Measurements from ENCODE around the gene C2orf42. TPM values are rescaled to one million over a fixed set of nuclear protein-coding genes. Genes with fewer than 3 reads are reported as not detected.
"Not testable (repeated sequence)": the region's sequence is repeated elsewhere in the genome, so short reads cannot be mapped to it uniquely, and the experiment has no call there.

The C2orf42 gene
- 5.4 and 16.7 TPM in 2 replicates for total RNA-seq (2014; rRNA removed; shearing (Covaris generic); ENCODE audit: low replicate concordance)

DNA sequence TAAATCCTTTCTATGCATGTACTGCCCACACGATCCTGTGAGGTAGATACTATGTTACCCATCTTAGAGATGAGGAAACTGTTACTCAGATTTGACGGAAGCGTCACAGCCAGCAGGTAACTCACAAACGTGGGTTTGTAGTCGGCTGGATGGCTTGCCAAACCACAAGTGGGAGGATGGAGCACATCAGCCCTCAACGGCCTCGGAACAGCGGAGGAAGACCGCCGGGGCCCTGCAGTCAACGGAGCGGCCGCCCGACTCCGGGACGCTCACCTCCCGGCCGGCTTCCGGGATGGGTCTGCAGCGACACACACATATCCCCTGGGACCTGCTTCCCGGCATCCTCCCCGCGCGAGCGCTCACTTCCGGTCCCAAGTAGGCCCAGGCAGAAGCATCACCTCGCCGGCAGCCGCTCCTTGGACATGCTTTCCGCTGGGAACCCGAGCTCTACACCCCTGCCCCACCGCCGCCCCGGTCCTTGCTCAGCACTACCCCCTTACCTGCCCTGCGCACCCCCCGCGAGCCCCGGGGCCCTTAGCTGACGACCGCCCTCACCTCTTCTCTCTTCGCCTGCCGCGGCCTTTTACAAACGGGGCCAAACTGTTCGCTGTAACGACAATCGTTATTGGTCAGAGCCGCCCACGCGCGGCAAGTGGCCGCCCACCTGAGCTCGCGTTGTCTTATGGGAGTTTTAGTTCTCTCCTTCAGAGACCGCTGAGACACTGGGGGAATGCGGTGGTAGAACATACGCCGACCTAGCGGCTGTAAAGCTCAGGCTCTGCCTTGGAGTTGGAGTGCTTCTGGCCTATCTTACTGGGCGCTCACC is at the start of gene C2orf42:
C2orf42 (minus strand) TSS at position 602 of the 826 bp plus-strand sequence. CDS start 9,034 bp downstream, outside the sequence.
- DNase-seq, result peak; percentile 96
- no peaks in the 10 kb centered on the region for H3K36me3 ChIP-seq
- peak within 1 kb of the TSS; percentile 73 for H3K4me3 ChIP-seq
- no peaks in the 10 kb centered on the region for H3K9me3 ChIP-seq
- H3K27me3 ChIP-seq, result no peaks in the 10 kb centered on the region

DNA sequence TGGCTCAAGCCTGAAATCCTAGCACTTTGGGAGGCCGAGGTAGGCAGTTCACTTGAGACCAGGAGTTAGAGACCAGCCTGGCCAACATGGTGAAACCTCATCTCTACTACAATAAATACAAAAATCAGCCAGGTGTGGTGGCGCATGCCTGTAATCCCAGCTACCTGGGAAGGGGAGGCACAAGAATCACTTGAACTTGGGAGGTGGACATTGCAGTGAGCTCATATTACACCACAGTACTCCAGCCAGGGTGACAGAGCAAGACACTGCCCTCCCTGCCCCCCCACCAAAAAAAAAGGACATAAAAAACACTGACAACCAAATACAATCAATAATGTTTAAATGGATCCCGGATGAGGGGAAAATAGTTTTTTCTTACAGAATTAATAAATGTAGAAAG is 49.8 kb upstream of the C2orf42 start:
- no peak for DNase-seq
- H3K9me3 ChIP-seq, result no peaks in the 10 kb centered on the region
- H3K4me3 ChIP-seq, result no peak overlapping the region
- peaks cover 37% of the 10 kb centered on the region for H3K36me3 ChIP-seq
- no peaks in the 10 kb centered on the region for H3K27me3 ChIP-seq

- Histone ChIP-seq H3K36me3 (peaks cover 41% of the 10 kb centered on the region), H3K27me3 (no peaks in the 10 kb centered on the region), H3K4me3 (no peak overlapping the region), H3K9me3 (no peaks in the 10 kb centered on the region)
- no peak for DNase-seq
Observed at GRCh38 chr2:70233926-70234325, 43.1 kb upstream of the C2orf42 start.

DNA sequence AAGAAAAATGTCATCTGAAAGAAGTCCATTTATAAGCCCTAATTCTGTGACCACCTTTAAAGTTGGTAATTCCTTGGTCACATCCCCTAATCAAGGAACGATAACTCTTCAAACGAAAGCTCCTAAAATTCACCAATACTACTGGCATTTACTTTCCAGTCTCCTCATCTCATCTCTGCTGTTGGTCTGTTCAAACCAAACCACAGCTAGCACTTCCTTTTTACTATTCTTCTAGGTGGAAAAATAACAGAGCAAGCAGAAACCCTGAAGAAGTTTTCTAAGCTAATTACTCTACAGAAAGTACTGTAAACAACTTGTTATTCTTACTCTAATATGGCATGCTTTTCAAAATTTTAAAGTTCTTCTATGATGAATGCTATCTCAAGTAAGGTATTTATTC is 36.0 kb upstream of the C2orf42 start:
- Histone ChIP-seq H3K4me3 (no peak overlapping the region), H3K27me3 (no peaks in the 10 kb centered on the region), H3K36me3 (peaks cover 71% of the 10 kb centered on the region), H3K9me3 (no peaks in the 10 kb centered on the region)
- no peak for DNase-seq

GRCh38 chr2:70223305-70223704 is 32.5 kb upstream of the C2orf42 start:
- peaks cover 74% of the 10 kb centered on the region for H3K36me3 ChIP-seq
- H3K27me3 ChIP-seq, H3K4me3 ChIP-seq, H3K9me3 ChIP-seq, DNase-seq: not testable (repeated sequence)

GRCh38 chr2:70214953-70215549 is 24.2 kb upstream of the C2orf42 start:
- peaks cover 48% of the 10 kb centered on the region for H3K36me3 ChIP-seq
- no peaks in the 10 kb centered on the region for H3K27me3 ChIP-seq
- no peak overlapping the region for H3K4me3 ChIP-seq
- no peaks in the 10 kb centered on the region for H3K9me3 ChIP-seq
- DNase-seq, result no peak

GRCh38 chr2:70214365-70214764 is 23.5 kb upstream of the C2orf42 start:
- no peaks in the 10 kb centered on the region for H3K27me3 ChIP-seq
- no peak overlapping the region for H3K4me3 ChIP-seq
- no peak for DNase-seq
- peaks cover 50% of the 10 kb centered on the region for H3K36me3 ChIP-seq
- no peaks in the 10 kb centered on the region for H3K9me3 ChIP-seq

GRCh38 chr2:70212298-70212932 is 21.6 kb upstream of the C2orf42 start:
- Histone ChIP-seq H3K4me3 (no peak overlapping the region), H3K27me3 (no peaks in the 10 kb centered on the region), H3K36me3 (peaks cover 42% of the 10 kb centered on the region), H3K9me3 (no peaks in the 10 kb centered on the region)
- DNase-seq, result no peak

DNA sequence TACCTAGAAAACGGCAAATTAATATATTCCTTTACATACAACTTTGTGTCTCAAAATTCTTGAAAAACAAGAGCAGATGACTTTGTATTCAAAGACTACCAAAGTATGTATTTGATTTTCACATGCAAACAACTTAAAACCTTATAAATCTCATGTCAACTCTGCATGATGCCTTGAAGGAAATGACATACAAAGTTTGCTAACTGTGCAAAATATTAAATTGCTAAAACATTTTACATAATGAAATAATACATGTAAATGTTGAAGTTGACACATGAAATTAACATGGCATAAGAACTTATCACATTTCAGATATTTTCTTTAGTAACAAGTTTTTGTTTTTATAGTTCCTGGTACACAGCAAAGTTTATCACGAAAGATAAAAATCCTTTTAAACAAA is 20.8 kb upstream of the C2orf42 start:
- no peak for DNase-seq
- peaks cover 37% of the 10 kb centered on the region for H3K36me3 ChIP-seq
- no peak overlapping the region for H3K4me3 ChIP-seq
- H3K27me3 ChIP-seq, result no peaks in the 10 kb centered on the region
- no peaks in the 10 kb centered on the region for H3K9me3 ChIP-seq

DNA sequence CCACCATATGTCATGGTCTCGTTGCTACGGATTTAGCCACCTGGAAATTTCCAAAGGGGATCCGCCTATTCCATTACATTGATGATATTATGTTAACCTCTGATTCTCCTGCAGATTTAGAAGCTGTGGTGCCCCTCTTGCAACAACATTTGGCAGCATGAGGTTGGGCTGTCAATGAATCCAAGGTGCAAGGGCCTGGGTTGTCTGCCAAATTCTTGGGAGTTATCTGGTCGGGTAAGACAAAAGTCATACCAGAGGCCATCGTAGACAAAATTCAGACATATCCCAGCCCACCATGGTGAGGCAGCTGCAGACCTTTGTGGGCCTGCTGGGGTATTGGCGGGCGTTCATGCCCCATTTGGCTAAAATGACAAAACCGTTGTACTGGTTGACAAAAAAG is 13.6 kb upstream of the C2orf42 start:
- Histone ChIP-seq H3K4me3 (no peak overlapping the region), H3K27me3 (no peaks in the 10 kb centered on the region), H3K9me3 (no peaks in the 10 kb centered on the region), H3K36me3 (peaks cover 1% of the 10 kb centered on the region)
- no peak for DNase-seq

- H3K4me3 ChIP-seq, result no peak overlapping the region
- H3K9me3 ChIP-seq, result no peaks in the 10 kb centered on the region; the same call in 1 of the 2 replicates
- no peaks in the 10 kb centered on the region for H3K36me3 ChIP-seq
- no peaks in the 10 kb centered on the region for H3K27me3 ChIP-seq
- DNase-seq, result no peak
Observed at GRCh38 chr2:70203086-70203485, 12.3 kb upstream of the C2orf42 start.

DNA sequence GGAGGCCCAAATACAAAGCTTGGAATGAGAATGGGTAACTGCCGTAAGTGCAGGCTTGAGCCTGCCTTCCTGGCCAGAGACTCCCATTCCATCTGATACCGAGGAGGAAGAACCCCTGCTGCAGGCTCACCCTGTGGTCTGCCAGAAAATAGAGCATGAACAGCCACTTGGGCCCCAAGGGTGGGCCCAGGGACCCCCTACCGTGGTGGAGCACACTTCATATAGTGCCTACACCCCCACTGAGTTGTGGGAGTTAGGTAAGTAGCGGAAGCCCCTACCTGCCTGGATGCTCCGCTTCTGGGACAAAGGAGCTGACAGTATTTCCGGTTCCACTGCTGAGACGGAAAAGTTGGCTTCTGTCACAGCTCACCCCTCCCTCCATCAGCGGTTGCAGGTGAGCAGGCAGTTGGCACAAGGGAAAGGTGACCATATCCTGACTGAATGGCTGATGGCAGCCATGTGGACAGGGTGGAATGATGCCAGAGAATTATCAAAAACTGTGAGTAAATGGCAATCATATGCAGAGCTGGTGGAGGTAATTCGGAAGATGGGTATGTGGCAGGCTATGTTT is 11.5 kb upstream of the C2orf42 start:
- H3K4me3 ChIP-seq, result no peak overlapping the region
- H3K9me3 ChIP-seq, result no peaks in the 10 kb centered on the region; the same call in 1 of the 2 replicates
- no peak for DNase-seq
- H3K36me3 ChIP-seq, result no peaks in the 10 kb centered on the region
- H3K27me3 ChIP-seq, result no peaks in the 10 kb centered on the region

- no peak for DNase-seq
- H3K4me3 ChIP-seq, result no peak overlapping the region
- no peaks in the 10 kb centered on the region; the same call in 1 of the 2 replicates for H3K9me3 ChIP-seq
- no peaks in the 10 kb centered on the region for H3K27me3 ChIP-seq
- no peaks in the 10 kb centered on the region for H3K36me3 ChIP-seq
Observed at GRCh38 chr2:70201831-70202230, 11.0 kb upstream of the C2orf42 start.

- DNase-seq, result no peak
Observed at GRCh38 chr2:70201225-70201768, 10.5 kb upstream of the C2orf42 start.

DNA sequence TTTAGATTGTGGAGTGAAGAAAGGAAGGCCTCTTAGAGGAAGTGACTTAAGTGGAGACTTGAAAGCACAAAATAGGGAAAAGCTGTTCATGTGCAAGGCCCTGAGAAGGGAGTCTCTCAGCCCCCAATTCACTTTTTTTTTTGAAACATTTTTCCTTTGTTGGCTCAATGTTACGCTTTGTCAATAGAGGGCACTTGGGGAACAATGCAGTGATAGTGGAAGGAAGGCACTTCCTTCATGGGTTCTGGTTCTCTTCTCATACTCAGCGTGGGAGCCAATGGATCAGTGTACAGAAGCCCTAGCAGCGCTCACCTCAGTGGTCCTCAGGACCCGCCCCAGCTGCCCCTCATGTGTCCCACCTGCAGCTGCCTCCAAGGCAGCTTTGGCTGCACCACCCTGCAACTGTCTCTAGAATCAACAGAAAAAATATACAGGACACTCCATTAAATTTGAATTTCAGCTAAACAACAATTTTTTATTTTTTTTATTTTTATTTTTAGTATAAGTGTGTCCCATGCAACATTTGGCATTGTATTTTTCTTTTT is 8.6 kb upstream of the C2orf42 start:
- no peak for DNase-seq
- H3K9me3 ChIP-seq, result no peaks in the 10 kb centered on the region; the same call in 1 of the 2 replicates
- H3K27me3 ChIP-seq, result no peaks in the 10 kb centered on the region
- H3K4me3 ChIP-seq, result no peak overlapping the region
- no peaks in the 10 kb centered on the region for H3K36me3 ChIP-seq

More at GRCh38 chr2:70201225-70201768, 10.5 kb upstream of the C2orf42 start:
- H3K27me3 ChIP-seq, result no peaks in the 10 kb centered on the region
- no peaks in the 10 kb centered on the region; the same call in 1 of the 2 replicates for H3K9me3 ChIP-seq
- no peaks in the 10 kb centered on the region for H3K36me3 ChIP-seq
- no peak overlapping the region for H3K4me3 ChIP-seq

GRCh38 chr2:70192516-70192915 is 1.7 kb upstream of the C2orf42 start:
- no peaks in the 10 kb centered on the region for H3K36me3 ChIP-seq
- no peak for DNase-seq
- no peak overlapping the region for H3K4me3 ChIP-seq
- H3K27me3 ChIP-seq, result no peaks in the 10 kb centered on the region
- no peaks in the 10 kb centered on the region for H3K9me3 ChIP-seq
